Loucy (cell line): ENCODE data around the gene GPATCH2.

Experiments used
- H2AFZ ChIP-seq: fragments of 200-600 bp; sonication (generic); 2 replicates; pipeline ENCODE4 v1.6.0; 2016; ENCODE audit warnings: antibody characterized with exemption, mild to moderate bottlenecking, low read length, moderate library complexity
- H3F3A ChIP-seq: fragments of 200-600 bp; 2 replicates; pipeline ENCODE4 v1.6.0; 2016; ENCODE audit warnings: antibody characterized with exemption, low read depth, mild to moderate bottlenecking
- H3K27me3 ChIP-seq: fragments of 200-600 bp; sonication (generic); 2 replicates; pipeline ENCODE4 v1.6.1; 2014; ENCODE audit warnings: low read length, mild to moderate bottlenecking; ENCODE audit not compliant: insufficient read depth, poor library complexity, severe bottlenecking
- H3K36me3 ChIP-seq: fragments of 200-600 bp; sonication (generic); 2 replicates; pipeline ENCODE4 v1.6.1; 2016; ENCODE audit warnings: low read length; ENCODE audit not compliant: insufficient read depth
- H3K4me1 ChIP-seq: fragments of 200-600 bp; sonication (generic); 2 replicates; pipeline ENCODE4 v1.5.1; 2014; ENCODE audit warnings: low read length, mild to moderate bottlenecking; ENCODE audit not compliant: insufficient read depth, poor library complexity, severe bottlenecking
- H3K4me2 ChIP-seq: fragments of 200-600 bp; sonication (generic); 2 replicates; pipeline ENCODE4 v1.6.0; 2014; ENCODE audit warnings: antibody characterized with exemption, low read length, low read depth, mild to moderate bottlenecking; ENCODE audit not compliant: poor library complexity, severe bottlenecking
- H3K4me3 ChIP-seq: fragments of 200-600 bp; sonication (generic); 2 replicates; pipeline ENCODE4 v1.5.1; 2014; ENCODE audit warnings: low read length, mild to moderate bottlenecking, mixed read lengths; ENCODE audit not compliant: poor library complexity, severe bottlenecking
- H3K79me2 ChIP-seq: fragments of 200-600 bp; sonication (generic); 2 replicates; pipeline ENCODE4 v1.6.1; 2014; ENCODE audit warnings: low read length; ENCODE audit not compliant: insufficient read depth
- H3K9ac ChIP-seq: fragments of 200-600 bp; sonication (generic); 2 replicates; pipeline ENCODE4 v1.6.0; 2014; ENCODE audit warnings: mild to moderate bottlenecking, low read depth, low read length, moderate library complexity; ENCODE audit not compliant: poor library complexity, severe bottlenecking
- H3K9me2 ChIP-seq: fragments of 200-600 bp; sonication (generic); replicated peaks from 2 replicates; pipeline ENCODE4 v1.6.1; 2016; ENCODE audit warnings: low read depth, low read length, mixed read lengths
- H3K9me3 ChIP-seq: fragments of 200-600 bp; sonication (generic); 2 replicates; pipeline ENCODE4 v1.6.1; 2014; ENCODE audit warnings: mild to moderate bottlenecking, antibody characterized with exemption, low read length, low read depth; ENCODE audit not compliant: insufficient read depth
- H4K20me1 ChIP-seq: fragments of 200-600 bp; sonication (generic); 2 replicates; pipeline ENCODE4 v1.6.0; 2014; ENCODE audit warnings: antibody characterized with exemption, low read length, mild to moderate bottlenecking; ENCODE audit not compliant: insufficient read depth, poor library complexity, severe bottlenecking
- CTCF ChIP-seq: fragments of 200-600 bp; sonication (generic); conservative IDR thresholded peaks from 2 replicates; pipeline ENCODE4 v1.5.1; 2014; ENCODE audit warnings: mild to moderate bottlenecking, antibody characterized with exemption, low read length
- EZH2phosphoT487 ChIP-seq: fragments of 200-600 bp; IDR thresholded peaks from 2 replicates; pipeline ENCODE4 v1.6.1; 2018; ENCODE audit warnings: antibody characterized with exemption, mild to moderate bottlenecking, moderate library complexity, borderline replicate concordance

Gene GPATCH2

DNA sequence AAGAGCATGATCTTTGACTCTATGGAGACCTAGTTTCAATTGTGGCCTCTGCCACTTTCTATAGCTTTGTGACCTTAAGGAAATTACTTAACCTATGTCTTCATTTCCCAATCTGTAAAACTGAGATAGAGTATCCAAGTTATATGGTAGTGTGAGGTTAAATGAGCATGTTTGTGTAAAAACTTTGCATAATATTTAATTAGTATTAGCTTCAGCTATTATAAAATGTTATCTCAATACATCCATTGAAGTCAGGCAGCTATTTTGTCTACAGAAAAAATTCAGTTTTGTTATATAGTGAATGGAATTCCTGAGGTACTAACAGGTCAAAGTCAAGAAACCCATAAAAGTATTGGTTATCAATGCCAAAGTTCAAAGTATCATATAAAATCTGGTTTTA is 53.6 kb downstream of the GPATCH2 start:
- H3K4me2 ChIP-seq: no peak overlapping the region
- H4K20me1 ChIP-seq: no peaks in the 10 kb centered on the region
- H3K27me3 ChIP-seq: no peaks in the 10 kb centered on the region
- H3K79me2 ChIP-seq: no peaks in the 10 kb centered on the region
- no peak overlapping the region for H3K9ac ChIP-seq
- H2AFZ ChIP-seq: no peak overlapping the region
- no peaks in the 10 kb centered on the region for H3K9me3 ChIP-seq
- no peaks in the 10 kb centered on the region for H3K4me1 ChIP-seq
- H3K4me3 ChIP-seq: no peak overlapping the region
- no peaks in the 10 kb centered on the region for H3F3A ChIP-seq
- TF ChIP-seq CTCF (no peak), EZH2phosphoT487 (no peak)
- H3K9me2 ChIP-seq: no peaks in the 10 kb centered on the region
- no peaks in the 10 kb centered on the region for H3K36me3 ChIP-seq

- no peak for TF ChIP-seq CTCF
- H3K9me3 ChIP-seq: no peaks in the 10 kb centered on the region
Observed at GRCh38 chr1:217574265-217574949, 56.5 kb downstream of the GPATCH2 start.

GRCh38 chr1:217569021-217569420 is 61.9 kb downstream of the GPATCH2 start:
- Histone ChIP-seq H3K9ac (no peak overlapping the region), H3K27me3 (no peaks in the 10 kb centered on the region), H2AFZ (no peak overlapping the region), H3F3A (no peaks in the 10 kb centered on the region), H3K36me3 (no peaks in the 10 kb centered on the region), H3K9me2 (no peaks in the 10 kb centered on the region), H3K4me3 (no peak overlapping the region), H3K4me2 (no peak overlapping the region), H3K9me3 (no peaks in the 10 kb centered on the region), H3K4me1 (no peaks in the 10 kb centered on the region), H4K20me1 (no peaks in the 10 kb centered on the region), H3K79me2 (no peaks in the 10 kb centered on the region)
- TF ChIP-seq EZH2phosphoT487 (no peak), CTCF (no peak)

More at GRCh38 chr1:217574265-217574949, 56.5 kb downstream of the GPATCH2 start:
- no peak overlapping the region for H3K4me3 ChIP-seq
- H3K4me2 ChIP-seq: no peak overlapping the region
- no peaks in the 10 kb centered on the region for H3K79me2 ChIP-seq
- H2AFZ ChIP-seq: no peak overlapping the region
- no peaks in the 10 kb centered on the region for H3K27me3 ChIP-seq
- H3K36me3 ChIP-seq: no peaks in the 10 kb centered on the region
- H3K9ac ChIP-seq: no peak overlapping the region
- no peaks in the 10 kb centered on the region for H3F3A ChIP-seq
- H3K9me2 ChIP-seq: no peaks in the 10 kb centered on the region
- H4K20me1 ChIP-seq: no peaks in the 10 kb centered on the region
- no peaks in the 10 kb centered on the region for H3K4me1 ChIP-seq
